NCI-H2171 (cell line): ENCODE results near the gene NAGPA.

ENCODE experiments used
- DNase-seq: peaks from one replicate; lab custom pipeline; 2025; lab: John Stamatoyannopoulos, UW

Gene NAGPA

DNA sequence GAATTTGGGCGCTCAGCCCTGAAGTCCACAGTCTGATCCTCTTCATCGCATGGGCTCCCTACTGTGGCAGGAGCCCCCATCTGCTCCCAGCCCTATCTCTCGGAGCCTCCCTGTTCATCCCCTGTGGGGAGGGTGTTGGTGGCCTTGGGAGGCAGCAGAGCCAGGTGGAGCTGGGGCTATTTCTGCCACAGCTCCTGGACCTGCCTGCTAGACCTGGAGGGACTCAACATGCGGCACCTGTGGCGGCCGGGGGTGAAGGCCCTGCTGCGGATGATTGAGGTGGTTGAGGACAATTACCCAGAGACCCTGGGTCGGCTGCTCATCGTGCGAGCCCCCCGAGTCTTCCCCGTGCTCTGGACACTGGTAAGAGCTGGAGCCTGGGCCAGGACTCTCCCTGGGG is 30.5 kb downstream of the NAGPA start:
- no peak for DNase-seq

DNA sequence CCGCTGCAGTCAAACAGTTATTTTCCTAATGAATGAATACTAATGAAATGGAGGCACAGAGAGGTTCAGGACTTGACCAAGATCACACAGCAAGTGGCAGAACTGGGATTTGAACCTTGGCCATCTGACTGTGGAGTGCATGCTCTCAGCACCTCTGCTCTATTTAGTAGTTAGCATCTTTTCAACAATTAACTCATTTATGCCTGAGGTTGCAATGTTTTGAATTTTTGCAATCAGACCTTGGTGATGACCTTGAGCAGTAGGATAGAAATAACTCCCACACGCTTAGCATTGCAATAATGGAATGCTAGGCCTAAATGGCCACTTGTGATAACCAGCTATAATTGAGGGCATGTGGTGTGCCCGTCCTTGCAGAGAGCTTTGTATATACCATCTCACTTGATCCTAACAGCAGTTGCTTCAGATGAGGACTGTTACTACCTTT is 31.0 kb downstream of the NAGPA start:
- no peak for DNase-seq

- DNase-seq, result no peak
Observed at GRCh38 chr16:5001986-5002385, 31.7 kb downstream of the NAGPA start.

- DNase-seq, result no peak
Observed at GRCh38 chr16:5001571-5001970, 32.2 kb downstream of the NAGPA start.

- no peak for DNase-seq
Observed at GRCh38 chr16:5000573-5001001, 33.1 kb downstream of the NAGPA start.

DNA sequence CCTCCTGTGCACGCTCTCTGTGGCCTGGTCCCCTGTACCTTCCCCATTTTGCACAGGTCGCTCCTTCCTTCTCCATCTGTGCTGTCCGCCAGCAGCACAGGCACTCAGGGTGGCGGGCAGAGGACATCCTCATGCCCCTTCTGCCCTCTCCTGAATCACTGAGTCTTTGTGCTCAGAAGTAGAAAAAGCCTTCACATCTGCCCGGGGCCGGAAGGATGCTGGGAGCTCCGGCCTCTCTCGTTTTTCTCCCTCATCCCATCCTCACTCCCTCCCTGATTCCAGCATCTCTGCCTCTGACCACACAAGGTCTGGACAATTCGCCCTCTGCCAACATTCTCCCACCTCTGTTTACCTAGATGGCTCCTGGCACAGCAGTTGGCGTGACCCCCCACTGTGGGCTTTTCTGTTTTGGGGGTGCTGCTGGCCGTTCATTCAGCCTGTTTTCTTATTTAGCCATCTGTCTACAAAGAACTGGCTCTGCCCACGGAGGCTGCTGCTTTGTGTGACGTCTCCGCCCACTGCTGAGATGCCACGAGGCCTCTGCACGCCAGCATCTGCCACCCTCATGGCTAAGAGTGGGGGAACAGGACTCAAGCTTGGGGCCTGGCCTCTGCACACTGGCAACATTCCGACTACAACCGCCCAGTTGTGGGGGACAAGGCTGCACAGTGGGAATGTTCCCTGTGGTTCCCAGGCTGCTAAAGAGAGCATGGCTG is 38.9 kb downstream of the NAGPA start:
- no peak for DNase-seq

- DNase-seq, result no peak
Observed at GRCh38 chr16:4991754-4992153, 42.0 kb downstream of the NAGPA start.

DNA sequence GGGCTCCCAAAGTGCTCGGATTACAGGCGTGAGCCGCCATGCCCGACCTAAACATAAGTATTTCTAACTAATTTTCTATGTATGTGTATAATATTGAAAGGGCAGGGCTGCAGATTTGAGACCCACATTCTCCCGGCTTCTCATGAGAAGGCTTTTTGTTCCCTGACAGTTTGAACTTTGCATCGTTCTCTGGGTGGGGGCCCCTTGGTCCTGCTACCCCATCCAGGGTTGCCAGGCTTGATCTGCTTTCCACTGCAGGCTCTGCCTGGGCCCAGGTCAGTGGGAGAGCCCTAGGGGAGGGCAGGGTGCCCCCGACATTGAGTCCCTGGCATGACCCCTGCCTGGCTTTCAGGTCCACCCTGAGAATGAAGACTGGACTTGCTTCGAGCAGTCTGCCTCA is 43.3 kb downstream of the NAGPA start:
- no peak for DNase-seq

GRCh38 chr16:4989391-4990006 is 44.2 kb downstream of the NAGPA start:
- DNase-seq, result no peak

GRCh38 chr16:4988647-4989046 is 45.1 kb downstream of the NAGPA start:
- no peak for DNase-seq

DNA sequence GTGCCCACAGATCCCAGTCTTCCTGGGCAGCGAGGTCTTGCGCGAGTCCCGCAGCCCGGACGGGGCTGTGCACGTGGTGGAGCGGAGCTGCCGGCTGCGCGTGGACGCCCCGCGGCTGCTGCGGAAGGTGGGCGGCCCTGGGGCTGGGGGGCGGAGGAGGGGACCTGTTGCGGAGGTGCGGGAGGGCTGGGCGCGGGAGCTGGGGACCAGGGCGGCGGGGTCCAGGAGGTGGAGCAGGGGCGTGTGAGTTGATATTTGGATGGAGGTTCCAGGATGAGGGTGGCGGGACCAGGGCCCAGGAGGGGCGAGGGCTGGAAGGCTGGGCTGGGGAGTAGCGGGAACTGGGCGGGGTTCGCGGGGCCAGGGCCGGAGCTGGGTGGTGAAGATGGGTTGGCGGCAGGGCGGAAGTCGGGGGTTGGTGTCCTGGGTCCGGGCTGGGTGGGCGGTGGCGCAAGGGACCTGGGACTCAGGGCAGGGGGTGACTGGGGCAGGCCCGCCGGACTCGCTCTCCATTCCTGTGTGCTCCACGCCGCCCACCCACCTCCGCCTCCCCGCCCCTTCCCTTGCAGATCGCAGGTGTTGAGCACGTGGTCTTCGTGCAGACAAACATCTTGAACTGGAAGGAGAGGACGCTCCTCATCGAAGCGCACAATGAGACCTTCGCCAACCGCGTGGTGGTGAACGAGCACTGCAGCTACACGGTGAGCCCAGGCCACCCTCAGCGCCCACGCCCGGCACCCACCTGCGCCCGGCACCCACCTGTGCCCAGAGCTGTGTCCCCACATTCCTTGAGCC is 46.0 kb downstream of the NAGPA start:
- no peak for DNase-seq

GRCh38 chr16:4987250-4987579 is 46.5 kb downstream of the NAGPA start:
- no peak for DNase-seq

GRCh38 chr16:4984174-4984990 is 49.4 kb downstream of the NAGPA start:
- no peak for DNase-seq

DNA sequence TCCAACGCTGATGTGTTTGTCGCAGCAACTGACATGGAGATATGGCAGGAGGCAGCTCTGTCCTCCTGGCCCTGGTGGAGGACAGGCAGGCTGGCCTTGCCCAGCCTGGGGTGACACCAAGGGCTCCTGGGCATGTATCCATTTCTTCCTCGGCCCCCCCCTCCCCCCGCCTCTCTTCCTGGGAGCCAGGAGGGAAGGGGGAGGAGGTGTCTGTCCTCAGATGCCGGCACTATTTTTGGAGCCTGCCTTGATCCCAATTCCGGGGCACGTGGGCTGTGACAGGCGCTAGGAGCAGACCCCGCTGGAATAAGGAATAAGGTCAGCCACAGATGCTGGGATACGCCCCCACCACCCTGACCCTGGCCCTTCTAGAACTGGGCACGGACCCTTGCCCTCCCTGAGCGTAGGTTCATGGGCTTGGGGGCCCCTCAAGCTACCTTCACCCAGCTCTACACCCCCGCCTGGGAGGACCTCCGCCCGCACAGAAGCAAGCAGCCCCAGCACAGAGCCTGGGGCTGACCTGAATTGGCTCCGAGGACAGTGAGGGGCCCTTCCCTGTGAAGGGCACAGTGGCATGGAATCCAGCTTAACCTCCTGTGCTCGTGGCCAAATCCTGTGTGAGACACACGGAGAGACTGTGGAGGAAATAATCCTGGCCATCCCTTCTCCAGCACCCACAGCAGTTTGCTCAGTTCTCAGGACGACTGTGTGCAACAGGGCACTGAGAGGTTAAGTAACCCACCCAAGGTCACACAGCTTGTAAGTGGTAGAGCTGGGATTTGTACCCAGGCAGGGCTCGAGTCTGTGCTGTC is 51.5 kb downstream of the NAGPA start:
- DNase-seq, result no peak

DNA sequence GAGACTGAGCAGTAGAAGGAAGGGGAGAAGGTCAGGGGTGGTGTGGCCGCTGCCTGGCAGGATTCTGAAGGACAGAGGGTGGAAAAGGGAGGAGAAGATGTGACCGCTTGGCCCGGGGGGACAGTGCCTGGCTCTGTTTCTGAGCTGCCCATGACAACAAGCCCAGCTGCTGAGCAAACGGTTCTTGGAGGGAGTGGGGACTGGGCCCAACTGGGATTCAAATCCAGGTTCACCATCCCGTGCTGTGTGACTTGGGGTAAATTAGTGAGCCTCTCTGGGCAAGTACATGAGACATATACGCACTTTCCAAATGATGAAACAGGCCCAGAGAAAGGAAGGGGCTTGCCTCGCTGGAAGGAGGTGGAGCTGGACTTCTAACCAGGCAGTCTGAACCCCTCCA is 52.3 kb downstream of the NAGPA start:
- no peak for DNase-seq

DNA sequence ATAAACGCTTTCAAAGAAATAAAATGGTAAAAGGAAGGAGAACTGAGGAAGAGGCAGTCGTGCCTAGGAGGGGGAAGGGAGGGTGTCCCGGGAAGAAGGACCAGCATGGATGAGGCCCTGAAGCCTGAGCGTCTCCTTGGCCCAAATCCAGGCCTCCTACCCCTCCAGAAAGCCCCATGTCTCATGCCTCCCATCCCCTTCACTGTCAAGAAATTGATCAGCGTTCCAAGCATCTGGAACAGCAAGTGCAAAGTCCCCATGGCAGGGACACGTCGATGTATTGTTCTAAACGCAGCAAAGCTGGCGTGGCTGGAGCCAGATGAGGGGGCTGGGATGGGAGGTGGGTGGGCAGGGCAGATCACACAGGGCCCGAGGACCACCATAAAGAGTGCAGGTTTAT is 53.0 kb downstream of the NAGPA start:
- no peak for DNase-seq

DNA sequence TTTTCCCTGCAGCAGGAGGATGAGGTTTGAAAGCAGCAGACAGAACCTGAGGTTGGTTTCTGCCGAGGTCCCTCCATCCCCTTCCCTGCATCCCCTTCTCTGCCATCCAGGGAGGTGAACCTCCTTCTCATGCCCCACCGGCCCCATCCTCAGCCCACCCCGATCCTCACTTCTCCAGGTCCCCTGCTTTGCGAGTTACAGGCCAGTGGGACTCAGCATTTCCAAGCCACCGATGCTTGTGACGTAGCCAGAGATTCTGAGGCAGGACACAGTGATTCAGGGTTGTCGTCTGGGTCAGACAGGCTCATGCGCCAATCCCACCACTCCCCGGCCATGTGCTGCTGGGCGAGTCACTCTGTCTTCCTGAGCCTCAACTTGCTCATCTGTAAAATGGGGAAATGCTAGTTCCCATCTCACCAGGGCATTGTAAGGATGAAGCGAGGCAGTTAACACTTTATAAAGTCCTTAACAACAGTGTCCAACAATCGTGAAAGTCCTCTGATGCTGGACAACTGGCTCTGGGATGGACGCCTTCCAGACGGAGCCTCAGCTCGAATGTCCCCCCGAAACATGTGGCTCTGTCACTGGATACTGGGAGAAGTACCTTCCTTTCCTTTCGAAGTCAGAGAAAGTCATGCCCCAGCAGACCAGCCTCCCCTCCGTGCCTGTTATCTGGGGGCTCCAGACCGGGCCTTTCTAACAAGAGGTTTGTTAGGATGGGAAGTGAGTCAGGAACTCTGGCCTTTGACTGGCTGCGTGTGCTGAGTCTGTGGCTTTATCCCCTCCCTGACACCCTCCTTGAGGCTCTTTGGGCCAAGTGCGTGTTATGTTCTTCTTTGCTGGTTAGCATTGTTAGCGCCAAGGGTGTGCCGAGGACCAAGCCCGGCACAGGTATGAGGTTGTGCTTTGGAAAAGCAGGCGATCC is 53.7 kb downstream of the NAGPA start:
- DNase-seq, result no peak

DNA sequence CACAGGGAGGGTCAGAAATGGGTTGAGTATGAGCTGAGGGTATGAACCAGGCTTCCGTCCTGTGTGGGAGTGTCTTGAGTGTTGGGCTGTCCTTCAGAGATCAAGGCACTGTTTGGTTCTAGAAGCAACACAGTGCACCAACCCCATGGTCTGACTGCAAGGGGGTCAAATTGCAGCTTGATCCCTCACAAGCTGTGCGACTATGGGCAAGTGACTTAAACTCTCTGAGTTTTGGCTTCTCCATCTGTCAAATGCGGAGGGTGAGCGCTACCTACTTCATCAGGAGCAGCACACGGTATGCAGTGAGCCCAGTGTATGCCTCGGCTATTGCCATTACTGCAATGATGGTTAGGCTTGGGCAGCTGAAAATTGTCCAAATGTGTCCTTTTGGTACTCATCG is 54.6 kb downstream of the NAGPA start:
- no peak for DNase-seq

GRCh38 chr16:4976611-4977145 is 57.1 kb downstream of the NAGPA start:
- no peak for DNase-seq

- no peak for DNase-seq
Observed at GRCh38 chr16:4976079-4976478, 57.7 kb downstream of the NAGPA start.
